OCI-M1 (cell line): ENCODE results near the gene ERC1.
A peak's percentile ranks its signal among the peaks of the same experiment; 100 is the strongest.
"Not testable (repeated sequence)": the region's sequence is repeated elsewhere in the genome, so short reads cannot be mapped to it uniquely, and the experiment has no call there.

Experiments used
- DNase-seq: peaks from one replicate; lab custom pipeline; 2025; lab: John Stamatoyannopoulos, UW

ERC1 gene

DNA sequence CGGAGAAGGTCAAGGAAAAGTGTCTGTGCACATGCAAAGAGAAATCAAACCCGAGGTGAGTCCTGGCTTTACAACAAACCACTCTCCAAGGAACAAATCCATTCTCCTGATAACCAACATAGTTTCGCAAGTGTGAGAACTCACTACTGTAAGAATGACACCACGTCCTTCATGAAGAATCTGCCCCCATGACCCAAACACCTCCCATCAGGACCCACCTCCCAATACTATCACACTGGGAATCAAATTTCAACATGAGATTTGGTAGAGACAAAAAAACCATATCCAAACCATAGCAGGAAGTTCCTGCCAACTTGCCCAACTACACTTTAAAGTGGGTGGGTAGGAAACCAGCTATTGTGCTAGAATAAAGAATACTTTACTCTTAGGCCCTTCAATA is 2.4 kb upstream of the ERC1 start:
- peak; percentile 23 for DNase-seq

DNA sequence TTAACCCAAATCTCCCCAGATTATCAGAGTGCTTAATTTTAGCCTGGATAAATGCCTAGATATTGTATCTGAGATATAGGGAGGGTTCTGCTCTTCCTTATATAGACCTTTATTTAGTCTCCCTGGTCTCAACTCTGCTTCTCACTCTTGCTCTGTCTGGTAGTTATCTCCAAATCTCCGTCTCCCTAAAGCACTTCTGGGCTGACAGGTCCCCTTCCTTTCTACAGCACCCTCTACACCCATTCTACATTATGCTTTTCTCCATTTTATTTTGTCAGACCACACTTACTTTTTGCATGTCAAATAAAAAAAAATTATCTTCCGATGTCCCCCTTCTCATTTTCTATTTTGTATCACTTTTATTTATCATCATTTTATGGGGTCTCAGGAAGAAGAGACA is 2.0 kb upstream of the ERC1 start:
- no peak for DNase-seq

DNA sequence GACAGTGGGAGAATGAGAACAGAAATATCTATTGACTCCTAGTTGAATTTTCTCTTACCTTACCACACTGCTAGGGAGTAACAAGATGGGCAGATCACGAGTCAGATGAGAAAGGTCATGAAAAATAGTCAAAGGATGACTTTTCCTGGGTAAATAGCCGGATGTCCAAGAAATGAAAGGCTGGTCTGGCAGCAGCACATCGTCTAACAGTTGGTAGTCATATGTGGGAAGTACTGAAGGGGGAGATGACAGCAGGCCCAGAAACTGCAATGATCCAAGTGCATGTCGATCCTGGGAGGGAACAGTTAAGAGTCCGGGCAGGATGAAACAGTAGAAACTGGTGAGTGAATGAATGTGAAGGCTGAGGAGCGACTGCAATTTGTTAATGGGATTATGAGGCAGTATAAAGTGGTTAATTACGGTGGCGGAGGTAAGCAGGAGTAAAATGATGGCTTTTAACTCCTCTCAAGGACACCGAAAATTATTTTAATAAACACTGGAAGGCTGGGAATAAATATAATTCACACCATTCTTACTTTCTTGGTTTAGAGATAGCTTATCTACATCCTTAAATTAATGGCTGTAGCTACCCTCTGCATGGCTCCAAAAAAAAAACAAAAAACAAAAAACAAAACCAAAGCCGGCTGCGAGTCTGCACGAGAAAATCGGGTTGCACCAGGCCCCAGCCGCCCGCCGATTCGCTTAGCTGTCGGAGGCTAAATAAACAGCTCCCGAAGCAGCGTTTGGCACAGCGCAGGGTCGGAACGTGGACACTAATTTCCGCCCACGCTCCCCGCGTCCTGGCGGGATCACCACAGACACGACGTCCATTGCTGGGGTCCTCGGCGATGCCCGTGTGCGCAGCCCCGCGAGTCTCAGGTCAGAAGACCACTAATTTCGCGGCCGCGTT is 1.0 kb upstream of the ERC1 start:
- peak; percentile 80 for DNase-seq

DNA sequence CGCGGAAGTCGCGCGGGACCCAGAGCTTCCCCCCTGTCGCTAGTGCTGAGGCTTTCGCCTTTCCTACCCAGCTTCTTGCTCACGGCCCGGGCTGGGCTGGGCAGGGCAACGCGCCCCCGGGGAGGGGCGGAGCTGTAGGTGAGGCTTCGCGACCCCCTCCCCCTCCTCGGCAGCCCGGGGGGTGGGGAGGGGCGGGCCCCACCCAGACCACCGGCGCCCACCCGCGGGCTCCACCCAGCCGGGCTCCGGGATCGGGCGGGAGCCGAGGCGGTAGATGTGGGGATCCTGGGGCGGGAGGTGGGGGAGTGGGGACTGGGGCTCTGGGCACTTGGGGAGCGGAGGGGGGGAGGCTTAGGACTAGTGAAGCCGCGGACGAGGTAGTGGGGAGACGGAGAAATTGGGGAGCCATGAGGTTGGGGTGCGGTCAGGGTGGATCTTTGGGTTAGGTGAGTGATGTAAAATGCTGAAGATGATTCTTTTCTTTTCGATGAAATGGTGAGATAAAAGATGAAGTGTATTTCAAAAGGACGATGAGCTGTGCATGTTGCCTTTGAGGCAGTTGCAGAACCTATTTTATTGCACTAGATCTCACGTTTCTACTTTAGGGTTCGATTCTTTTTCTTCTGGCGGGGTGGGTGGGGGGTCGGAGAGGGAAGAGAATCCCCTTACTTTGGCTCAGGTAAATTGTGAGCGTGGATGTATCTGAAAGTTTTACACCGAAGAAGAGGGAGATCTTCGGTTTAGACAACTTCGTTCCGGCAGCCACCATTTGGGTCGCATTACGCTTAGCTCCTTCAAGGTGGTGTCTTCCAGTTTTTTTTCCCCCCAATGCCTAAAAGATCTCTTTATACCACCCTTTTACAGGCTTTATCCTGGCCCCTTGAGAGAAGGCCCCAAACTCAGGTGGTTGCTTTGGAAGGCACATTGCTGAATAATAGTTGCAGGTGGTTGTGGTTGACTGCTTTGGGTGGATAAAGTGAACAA is 619 bp downstream of the ERC1 start:
- DNase-seq: peak; percentile 29

DNA sequence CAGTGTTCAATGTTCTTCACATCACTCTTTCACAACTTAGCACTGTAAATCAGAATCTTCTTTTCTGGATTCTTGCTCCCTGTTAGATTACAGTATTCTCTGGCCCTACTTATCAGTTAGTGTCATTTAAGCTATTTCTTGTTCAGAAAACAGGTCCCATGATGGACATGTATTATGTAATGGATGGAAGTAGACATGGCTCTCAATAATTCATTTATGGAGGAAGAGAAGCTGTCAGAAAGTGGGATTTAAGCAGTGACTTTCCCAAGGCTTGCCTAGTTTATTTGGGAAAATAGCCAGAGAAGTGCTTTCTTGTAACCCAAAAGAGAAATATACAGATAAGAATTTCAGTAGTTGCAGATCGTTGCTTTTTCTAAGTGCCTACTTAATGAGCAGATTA is 1.6 kb downstream of the ERC1 start:
- peak; percentile 26 for DNase-seq

DNA sequence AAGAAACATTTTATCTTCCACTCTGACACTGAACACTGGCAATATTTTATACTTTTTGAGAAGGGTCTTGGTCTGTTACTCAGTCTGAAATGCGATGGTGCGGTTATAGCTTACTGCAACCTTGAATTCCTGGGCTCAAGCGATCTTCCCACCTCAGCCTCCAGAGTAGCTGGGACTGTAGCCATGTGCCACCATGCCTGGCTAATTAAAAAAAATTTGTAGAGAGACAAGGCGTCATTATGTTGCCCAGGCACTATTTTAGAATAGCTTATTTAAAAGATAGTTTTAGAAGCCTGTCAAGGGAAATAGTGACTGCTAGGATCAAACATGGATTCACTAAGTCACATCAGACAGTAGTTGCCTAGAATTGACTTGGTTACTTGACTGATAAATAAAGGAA is 5.9 kb downstream of the ERC1 start:
- DNase-seq: no peak

DNA sequence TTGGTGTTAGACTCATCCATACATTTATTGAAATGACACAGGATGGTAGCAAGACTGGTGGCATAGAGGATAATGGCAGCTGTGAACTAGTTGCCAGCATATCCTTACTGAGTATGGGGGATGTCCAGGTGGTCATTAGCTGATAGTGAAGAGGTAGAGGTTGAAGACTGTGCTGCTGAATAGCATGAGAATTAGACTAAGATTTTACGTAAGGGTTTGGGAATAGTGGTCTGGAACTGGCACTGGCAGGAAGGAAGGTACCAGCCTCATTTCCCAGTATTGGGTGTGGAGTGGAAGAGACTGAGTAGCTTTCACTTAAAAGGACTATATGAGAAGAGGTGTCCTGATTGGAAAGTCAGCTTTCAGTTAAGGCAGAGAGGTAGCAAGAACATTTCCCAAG is 6.5 kb downstream of the ERC1 start:
- no peak for DNase-seq

DNA sequence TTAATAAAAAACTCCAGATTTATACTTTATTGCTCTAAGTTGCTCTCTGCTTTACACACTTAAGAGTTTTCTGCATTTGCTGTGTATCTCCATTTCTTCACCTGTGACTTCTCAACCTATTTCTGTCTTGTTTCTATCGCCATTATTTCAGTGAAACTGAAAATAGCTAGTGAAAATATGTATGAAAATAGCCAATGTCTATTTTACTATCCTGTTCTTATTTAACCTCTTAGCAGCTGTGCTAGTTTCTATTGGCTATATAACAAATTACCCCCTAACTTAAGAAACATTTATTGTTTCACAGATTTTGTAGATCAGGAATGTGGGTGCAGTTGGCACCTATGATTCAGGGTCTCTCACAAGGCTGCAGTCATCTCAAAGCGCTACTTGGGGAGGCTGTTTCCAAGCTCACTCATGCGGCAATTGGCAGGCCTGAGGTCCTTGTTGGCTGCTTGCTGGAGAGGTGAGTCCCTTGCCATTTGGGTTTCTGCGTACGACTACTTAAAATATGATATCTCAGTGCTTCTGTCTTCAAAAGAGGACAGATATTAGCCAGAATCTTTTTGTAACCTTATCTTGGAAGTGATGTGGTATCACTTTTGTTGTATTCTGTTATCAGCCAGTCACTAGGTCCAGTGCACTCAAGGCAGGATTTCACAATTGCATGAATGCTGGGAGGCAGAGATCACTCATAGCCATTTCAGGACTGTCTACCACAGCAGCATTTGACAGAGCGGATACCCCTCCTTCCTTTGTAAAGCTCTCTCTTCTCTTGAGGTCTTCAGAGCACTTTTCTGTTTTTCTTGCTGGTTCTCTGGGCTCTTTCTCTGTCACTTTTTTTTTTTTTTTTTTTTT is 7.2 kb downstream of the ERC1 start:
- DNase-seq: peak; percentile 45

DNA sequence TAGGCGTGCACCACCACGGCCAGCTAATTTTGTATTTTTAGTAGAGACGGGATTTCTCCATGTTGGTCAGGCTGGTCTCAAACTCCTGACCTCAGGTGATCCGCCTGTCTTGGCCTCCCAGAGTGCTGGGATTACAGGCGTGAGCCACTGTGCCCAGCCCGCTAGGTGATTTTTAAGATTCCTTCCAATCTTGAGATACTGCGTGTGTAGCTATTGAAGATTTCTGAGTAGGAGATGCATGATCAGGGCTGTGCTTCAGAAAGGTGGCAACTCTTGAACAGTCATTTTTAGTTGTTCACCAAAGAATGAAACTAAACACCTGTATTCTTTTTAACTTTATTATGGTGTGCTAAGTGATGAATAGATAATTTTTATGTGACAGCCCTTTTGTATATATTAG is 8.7 kb downstream of the ERC1 start:
- not testable (repeated sequence) for DNase-seq

DNA sequence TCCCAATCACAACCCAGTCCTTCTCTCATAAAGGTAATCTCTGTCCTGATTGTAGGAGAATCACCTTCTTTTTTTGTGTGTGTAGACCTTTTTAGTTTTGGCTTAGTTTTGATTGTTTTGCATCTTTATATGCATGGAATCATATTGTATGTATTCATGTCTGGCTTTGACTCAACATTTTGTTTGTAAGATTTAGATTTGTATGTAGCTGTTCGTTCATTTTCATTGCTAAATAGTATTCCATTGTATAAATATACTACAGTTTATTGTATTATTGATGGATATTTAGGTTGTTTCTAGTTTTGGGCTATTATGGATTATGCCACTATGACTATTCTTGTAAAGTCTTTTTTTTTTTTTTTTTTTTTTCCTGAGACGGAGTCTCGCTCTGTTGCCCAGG is 10.5 kb downstream of the ERC1 start:
- no peak for DNase-seq

DNA sequence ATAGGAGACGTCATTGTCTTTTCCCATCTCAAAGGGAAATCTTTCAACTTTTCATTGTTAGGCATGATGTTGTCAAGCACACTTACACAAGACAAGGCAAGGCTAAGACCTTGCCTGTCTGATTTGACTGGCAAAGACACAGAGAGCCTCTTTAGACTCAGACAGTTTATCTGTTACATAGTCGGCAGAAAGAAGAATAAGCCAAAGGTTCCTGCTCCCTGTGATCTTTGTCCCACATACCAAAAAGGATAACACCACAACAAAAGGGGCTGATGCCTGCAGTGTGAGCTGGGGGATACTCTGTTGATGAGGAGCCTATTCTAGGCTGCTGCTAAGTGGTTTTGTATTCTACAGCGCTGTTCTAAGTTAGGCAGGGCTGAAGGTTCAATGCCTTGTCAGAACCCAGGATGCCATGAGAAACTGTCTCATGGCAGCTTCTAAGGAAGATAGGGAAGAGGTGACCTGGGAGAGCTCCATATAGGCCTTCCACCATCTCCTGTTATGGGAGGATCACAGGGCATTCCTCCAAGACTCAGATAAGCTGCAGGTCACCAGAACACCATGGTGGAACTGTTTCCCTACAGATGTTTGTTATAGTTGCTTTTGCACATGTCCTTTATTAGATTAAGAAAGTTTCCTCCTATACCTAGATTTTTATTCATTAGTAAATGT is 12.7 kb downstream of the ERC1 start:
- DNase-seq: no peak

DNA sequence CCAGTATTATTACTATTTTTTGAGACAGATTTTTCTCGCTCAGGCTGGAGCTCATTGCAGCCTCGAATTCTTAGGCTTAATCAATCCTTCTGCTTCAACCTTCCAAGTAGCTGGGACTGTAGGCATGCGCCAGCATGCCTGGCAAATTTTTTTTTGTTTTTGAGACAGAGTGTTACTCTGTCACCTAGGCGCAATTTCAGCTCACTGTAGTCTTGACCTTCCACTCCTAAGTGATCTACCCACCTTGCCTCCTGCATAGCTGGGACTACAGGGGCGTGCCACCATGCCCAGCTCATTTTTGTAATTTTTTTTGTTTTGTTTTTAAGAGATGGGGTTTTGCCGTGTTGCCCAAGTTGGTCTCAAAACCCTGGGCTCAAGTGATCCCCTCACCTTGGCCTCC is 15.2 kb downstream of the ERC1 start:
- no peak for DNase-seq

DNA sequence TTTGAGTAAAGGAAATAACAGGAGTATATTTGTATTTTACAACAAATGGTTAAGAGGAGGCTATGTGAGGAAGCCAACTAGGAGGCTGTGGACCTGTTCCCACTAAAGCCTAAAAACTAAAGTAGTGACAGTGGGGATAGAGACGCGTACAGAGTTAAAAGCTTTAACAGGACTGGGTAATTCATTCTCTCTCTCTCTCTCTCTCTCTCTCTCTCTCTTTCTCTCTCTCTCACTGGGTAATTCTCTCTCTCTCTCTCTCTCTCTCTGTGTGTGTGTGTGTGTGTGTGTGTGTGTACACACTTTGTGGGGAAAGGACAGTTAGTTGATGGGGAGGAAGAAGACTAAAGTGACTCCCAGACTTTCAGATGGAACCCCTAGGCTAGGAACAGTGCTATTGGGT is 16.3 kb downstream of the ERC1 start:
- DNase-seq: no peak

DNA sequence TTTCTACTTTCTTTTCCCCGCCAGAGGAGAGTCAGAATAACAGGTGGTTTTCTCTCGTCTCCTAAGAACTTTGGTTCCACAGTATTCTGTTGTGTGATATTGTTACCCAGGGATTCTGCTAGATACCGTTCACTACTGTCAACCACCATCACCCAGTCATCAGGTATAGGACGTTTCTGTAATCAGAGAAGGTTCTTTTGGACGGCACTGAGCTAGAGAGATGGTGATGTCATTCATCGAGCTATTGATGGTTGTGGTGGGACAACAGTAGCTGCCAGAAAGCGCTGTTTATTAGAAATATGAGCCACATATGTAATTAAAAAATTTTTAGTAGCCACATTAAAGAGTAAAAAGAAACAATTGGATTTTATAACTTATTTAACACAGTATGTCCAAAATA is 17.0 kb downstream of the ERC1 start:
- DNase-seq: no peak

DNA sequence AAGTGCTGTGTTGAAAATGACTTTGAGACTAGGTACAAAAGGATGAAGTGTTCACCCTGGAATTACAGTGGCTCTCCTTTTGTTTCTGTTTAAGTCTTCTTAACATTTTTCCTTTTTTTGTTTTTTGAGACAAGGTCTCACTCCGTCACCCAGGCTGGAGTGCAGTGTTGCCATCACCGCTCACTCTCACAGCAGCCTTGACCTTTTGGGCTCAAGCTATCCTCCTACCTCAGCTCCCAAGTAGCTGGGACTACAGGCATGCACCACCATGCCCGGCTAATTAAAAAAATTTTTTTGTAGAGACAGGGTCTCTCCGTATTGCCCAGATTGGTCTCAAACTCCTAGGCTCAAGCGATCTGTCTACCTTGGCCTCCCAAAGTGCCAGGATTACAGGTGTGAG is 20.1 kb downstream of the ERC1 start:
- DNase-seq: no peak

DNA sequence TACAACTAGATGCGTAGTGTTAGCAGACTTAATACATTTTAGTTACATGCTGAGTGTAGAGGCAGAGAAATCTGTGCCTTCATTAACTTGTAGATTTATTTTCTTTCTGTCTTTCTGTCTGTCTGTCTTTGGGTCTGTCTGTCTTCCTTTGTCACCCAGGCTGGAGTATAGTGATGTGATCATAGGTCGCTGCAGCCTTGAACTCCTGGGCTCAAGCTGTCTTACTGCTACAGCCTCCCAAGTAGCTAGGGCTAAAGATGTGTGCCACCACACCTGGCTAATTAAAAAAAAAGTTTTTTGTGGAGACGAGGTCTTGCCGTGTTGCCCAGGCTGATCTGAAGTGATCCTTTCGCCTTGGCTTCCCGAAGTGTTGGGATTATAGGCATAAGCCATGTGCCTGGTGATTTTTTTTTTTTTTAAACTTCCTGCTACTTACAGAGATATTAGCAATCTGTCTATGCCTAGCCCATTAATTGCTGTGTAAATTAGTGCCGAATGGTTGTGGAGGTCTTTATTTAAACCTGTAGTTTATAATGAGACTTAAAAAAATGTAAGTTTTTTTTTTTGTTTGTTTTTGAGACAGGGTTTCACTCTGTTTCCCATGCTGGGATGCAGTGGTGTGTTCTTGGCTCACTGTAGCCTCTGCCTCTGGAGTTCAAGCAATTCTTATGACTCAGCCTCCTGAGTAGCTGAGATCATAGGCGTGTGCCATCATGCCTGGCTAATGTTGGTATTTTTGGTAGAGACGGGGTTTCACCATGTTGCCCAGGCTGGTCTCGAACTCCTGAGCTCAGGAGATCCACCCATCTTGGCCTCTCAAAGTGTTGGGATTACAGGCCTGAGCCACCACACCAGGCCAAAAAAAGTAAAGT is 22.8 kb downstream of the ERC1 start:
- DNase-seq: no peak

DNA sequence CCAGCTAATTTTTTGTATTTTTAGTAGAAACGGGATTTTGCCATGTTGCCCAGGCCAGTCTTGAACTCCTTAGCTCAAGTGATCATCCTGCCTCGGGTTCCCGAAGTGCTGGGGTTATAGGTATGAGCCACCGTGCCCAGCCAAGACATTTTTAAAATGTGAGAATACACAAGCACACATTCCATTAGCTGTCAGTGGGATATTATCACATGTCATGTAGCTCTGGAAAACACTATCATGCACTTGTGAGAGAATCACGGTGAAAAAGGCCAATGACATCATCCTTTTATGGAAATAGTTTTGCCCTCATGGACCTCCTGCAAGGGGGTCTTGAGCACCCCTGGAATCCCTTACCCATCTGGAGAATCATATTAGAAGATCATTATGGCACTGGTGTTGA is 28.3 kb downstream of the ERC1 start:
- DNase-seq: no peak

DNA sequence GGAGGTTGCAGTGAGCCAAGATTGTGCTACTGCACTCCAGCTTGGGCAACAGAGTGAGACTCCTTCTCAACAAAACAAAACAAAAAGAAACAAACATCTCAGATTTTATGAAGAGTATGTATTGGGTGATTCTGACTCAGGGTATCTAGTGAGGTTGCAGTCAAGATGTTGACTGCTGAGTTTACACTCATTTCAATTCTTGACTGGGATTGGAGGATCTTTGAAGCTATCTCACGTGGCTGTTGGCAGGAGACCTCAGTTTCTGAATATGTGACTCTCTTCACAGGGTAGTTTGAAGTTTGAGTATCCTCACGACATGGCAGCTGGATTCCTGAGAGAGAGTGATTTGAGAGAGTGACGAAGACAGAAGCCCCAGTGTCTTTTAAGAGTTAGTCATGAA is 29.4 kb downstream of the ERC1 start:
- DNase-seq: no peak

DNA sequence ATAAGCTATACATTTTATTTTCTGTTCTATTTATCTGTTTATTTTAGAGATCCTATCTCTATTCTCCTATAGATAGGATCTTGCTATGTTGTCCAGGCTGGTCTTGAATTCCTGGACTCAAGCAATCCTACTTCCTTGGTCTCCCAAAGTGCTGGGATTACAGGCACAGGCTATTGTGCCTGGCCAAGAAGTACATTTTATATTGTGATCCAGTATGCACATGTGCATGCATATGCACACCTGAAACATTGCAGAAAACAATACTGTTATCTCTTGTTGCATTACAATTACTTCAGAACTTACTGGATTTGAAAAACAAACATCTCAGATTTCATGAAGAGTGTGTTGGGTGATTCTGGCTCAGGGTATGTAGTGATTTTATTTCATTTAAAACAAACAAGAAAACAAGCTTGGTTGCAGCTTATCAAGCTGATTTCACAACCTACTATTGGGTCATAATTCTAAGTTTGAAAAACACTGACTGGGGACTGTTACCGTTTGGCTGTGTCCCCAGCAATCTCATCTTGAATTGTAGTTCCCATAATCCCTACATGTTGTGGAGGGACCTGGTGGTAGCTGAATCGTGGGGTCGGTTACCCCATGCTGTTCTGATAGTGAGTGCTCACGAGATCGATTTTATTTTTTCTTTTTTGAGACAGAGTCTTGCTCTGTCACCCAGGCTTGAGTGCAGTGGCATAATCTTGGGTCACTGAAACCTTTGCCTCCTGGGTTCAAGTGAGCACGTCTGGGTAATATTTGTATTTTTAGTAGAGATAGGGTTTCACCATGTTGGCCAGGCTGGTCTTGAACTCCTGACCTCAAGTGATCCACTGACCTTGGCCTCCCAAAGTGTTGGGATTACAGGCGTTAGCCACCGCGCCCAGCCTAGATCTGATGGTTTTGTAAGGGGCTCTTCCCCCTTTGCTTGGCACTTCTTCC is 31.3 kb downstream of the ERC1 start:
- no peak for DNase-seq
